HEK293 (cell line): ENCODE measurements around the gene MMP14.

Experiments
- CTCF ChIA-PET: fragments of 350-600 bp; formaldehyde crosslinking; extraction: SDS; loops from one replicate; lab custom pipeline; 2021; ENCODE audit warnings: antibody characterized with exemption; lab: Yijun Ruan, JAX
- POLR2A ChIA-PET: fragments of 300-600 bp; formaldehyde crosslinking; extraction: SDS; loops from one replicate; lab custom pipeline; 2020; ENCODE audit warnings: antibody characterized with exemption, inconsistent platforms; lab: Yijun Ruan, JAX
- H3K27ac ChIP-seq: fragments of 200-500 bp; sonication (Bioruptor generic); 2 replicates; pipeline ENCODE4 v1.5.1; 2014; ENCODE audit warnings: low read depth, low read length, control low read depth, inconsistent platforms; ENCODE audit errors: extremely low read depth
- H3K36me3 ChIP-seq, 2 experiments: fragments of 200-500 bp in 1 of 2; sonication (Bioruptor generic) in 1 of 2; 1 replicate in 1 of 2; 2 replicates in 1 of 2; pipeline ENCODE4 v1.5.1; 2014 to 2017; ENCODE audit warnings: inconsistent platforms in 2 of 2, low read length in 2 of 2; ENCODE audit not compliant: control insufficient read depth in 2 of 2, insufficient read depth in 1 of 2
- H3K4me1 ChIP-seq: fragments of 200-500 bp; sonication (Bioruptor generic); 2 replicates; pipeline ENCODE4 v1.5.1; 2014; ENCODE audit warnings: mild to moderate bottlenecking, low read length, inconsistent platforms; ENCODE audit not compliant: control insufficient read depth, insufficient read depth
- H3K4me3 ChIP-seq: 2 replicates; pipeline ENCODE4 v1.5.1; 2011; ENCODE audit warnings: low read depth, mild to moderate bottlenecking, control low read depth, low read length, moderate library complexity
- H3K9me3 ChIP-seq: fragments of 200-500 bp; sonication (Bioruptor generic); 2 replicates; pipeline ENCODE4 v1.5.1; 2014; ENCODE audit warnings: low read depth, low read length, inconsistent platforms; ENCODE audit not compliant: control insufficient read depth, insufficient read depth
- GLIS1 ChIP-seq: fragments of 450-650 bp; formaldehyde crosslinking; IDR thresholded peaks from 2 replicates; pipeline ENCODE4 v1.5.1; 2016; ENCODE audit warnings: missing biosample characterization, missing genetic modification characterization
- KLF7 ChIP-seq: fragments of 450-650 bp; formaldehyde crosslinking; IDR thresholded peaks from 2 replicates; pipeline ENCODE4 v1.5.1; 2016; ENCODE audit warnings: missing biosample characterization, missing genetic modification characterization, borderline replicate concordance
- ZBTB7A ChIP-seq: fragments of 450-650 bp; formaldehyde crosslinking; IDR thresholded peaks from 2 replicates; pipeline ENCODE4 v1.5.1; 2016; ENCODE audit warnings: low read depth, missing biosample characterization, missing genetic modification characterization
- ZNF121 ChIP-seq: fragments of 450-650 bp; formaldehyde crosslinking; IDR thresholded peaks from 2 replicates; pipeline ENCODE4 v1.5.1; 2016; ENCODE audit warnings: missing biosample characterization, missing genetic modification characterization
- ZNF133 ChIP-seq: fragments of 450-650 bp; formaldehyde crosslinking; IDR thresholded peaks from 2 replicates; pipeline ENCODE4 v1.5.1; 2016; ENCODE audit warnings: missing biosample characterization, missing genetic modification characterization
- ZNF19 ChIP-seq: fragments of 450-650 bp; formaldehyde crosslinking; IDR thresholded peaks from 2 replicates; pipeline ENCODE4; 2016; ENCODE audit warnings: missing biosample characterization, missing genetic modification characterization, low read depth
- ZNF239 ChIP-seq: fragments of 450-650 bp; formaldehyde crosslinking; IDR thresholded peaks from 2 replicates; pipeline ENCODE4 v1.5.1; 2016; ENCODE audit warnings: missing biosample characterization, missing genetic modification characterization
- ZNF302 ChIP-seq: fragments of 450-650 bp; formaldehyde crosslinking; IDR thresholded peaks from 2 replicates; pipeline ENCODE4 v1.5.1; 2016; ENCODE audit warnings: missing biosample characterization, missing genetic modification characterization, low read depth
- ZNF433 ChIP-seq: fragments of 450-650 bp; formaldehyde crosslinking; IDR thresholded peaks from 2 replicates; pipeline ENCODE4 v1.5.1; 2016; ENCODE audit warnings: missing biosample characterization, missing genetic modification characterization, low read depth
- ZNF544 ChIP-seq: fragments of 450-650 bp; formaldehyde crosslinking; IDR thresholded peaks from 2 replicates; pipeline ENCODE4 v1.5.0; 2017; ENCODE audit warnings: missing biosample characterization, missing genetic modification characterization
- ZNF626 ChIP-seq: fragments of 450-650 bp; sonication (Bioruptor Pico); formaldehyde crosslinking; IDR thresholded peaks from 2 replicates; pipeline ENCODE4 v1.5.1; 2018; ENCODE audit warnings: missing biosample characterization, missing genetic modification characterization, inconsistent platforms
- TF ChIP-seq, protein P1 (sequence below): fragments of 450-650 bp; formaldehyde crosslinking; IDR thresholded peaks from 2 replicates; pipeline ENCODE4 v1.5.1; 2016; ENCODE audit warnings: missing biosample characterization, missing genetic modification characterization
- TF ChIP-seq, protein P2 (sequence below): IDR thresholded peaks from 2 replicates; pipeline ENCODE4 v1.6.1; 2011; ENCODE audit warnings: mild to moderate bottlenecking, low read depth, low read length, borderline replicate concordance
- TF ChIP-seq, protein P3 (sequence below): fragments of 450-650 bp; formaldehyde crosslinking; IDR thresholded peaks from 2 replicates; pipeline ENCODE4 v1.5.1; 2016; ENCODE audit warnings: missing biosample characterization, missing genetic modification characterization

Gene MMP14

DNA sequence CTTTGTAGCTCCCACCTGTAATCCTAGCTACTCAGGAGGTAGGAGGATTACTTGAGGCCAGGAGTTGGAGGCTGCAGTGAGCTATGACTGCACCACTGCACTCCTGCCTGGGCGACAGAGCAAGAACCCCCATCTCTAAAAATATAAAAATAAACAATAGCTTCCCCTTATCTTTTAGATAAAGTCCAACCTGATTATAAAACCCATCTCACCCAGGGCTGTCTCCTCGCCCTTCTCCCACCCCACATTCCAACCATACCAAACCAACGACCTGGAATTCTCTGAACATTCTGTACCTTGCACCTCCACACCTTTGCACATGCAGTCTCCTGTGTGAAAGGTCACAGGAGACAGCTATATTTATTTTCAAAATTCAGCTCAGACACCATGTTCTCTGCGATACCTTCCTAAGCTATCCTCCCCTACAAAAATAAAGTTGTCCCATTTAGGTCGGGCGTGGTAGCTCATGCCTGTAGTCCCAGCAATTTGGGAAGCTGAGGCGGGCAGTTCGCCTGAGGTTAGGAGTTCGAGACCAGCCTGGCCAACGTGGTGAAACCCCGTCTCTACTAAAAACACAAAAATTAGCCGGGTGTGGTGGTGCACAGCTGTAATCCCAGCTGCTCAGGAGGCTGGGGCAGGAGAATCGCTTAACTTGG is 28.8 kb upstream of the MMP14 start:
- no peak overlapping the region for H3K27ac ChIP-seq
- POLR2A ChIA-PET = interaction anchor here (0.9 kb wide), 2 partner anchors 10 to 15 kb away, joined by 3 to 5 read pairs; no protein-coding TSS in a partner anchor
- TF ChIP-seq KLF7 (tag by site-specific recombination) (no peak), ZBTB7A (tag by site-specific recombination) (no peak), ZNF626 (tag by site-specific recombination) (no peak), ZNF19 (no peak), ZNF133 (no peak), ZNF121 (tag by site-specific recombination) (no peak), ZNF433 (no peak), ZNF544 (tag by site-specific recombination) (no peak), ZNF302 (tag by site-specific recombination) (no peak), ZNF239 (tag by site-specific recombination) (no peak)
- TF ChIP-seq, all 188 proteins: peak for 0
- Histone ChIP-seq H3K4me1 (no peaks in the 10 kb centered on the region), H3K36me3 (no peaks in the 10 kb centered on the region), H3K4me3 (no peak overlapping the region), H3K9me3 (no peaks in the 10 kb centered on the region)
- CTCF ChIA-PET = interaction anchor here (0.6 to 2.6 kb wide), 9 partner anchors 12 to 263 kb away, joined by 3 to 8 read pairs (median 5); no protein-coding TSS in a partner anchor

DNA sequence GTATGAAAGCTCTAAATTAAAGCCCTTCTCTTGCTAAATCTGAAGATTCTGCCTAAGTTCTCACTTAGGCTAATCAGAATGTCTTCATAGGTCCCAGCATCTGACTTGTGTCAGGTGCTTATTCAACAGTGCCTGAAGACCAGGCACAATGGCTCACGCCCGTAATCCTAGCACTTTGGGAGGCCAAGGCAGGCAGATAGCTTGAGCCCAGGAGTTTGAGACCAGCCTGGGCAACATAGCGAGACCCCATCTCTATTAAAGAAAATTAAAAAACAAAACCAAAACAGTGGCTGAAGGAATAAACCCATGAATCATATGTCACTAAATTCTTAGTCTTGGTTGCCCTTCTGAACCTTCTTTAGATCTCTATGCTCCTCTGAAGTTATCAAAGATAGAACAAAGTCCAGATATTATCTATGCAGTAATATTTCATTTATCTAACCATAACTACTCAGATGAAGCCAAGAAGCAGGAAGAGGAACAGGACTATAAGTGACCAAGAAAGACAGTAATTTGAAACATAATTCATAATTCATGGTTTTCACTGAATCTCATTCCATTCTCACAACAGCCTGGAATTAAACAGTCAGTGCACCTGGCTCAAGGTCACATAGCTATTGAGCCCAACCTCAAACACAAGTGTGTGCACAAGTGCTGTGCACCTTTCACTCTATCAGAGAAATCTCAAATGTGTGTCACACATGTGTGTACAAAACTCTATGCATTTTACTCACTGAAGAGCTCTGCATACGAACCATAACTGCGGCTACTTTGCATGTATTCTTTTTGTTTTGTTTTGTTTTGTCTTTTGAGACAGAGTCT is 27.8 kb upstream of the MMP14 start:
- ChIA-PET POLR2A (interaction anchor here (0.6 kb wide), 1 partner anchor 14 kb away, joined by 3 read pairs; no protein-coding TSS in a partner anchor), CTCF (interaction anchor here (0.6 to 2.6 kb wide), 9 partner anchors 11 to 252 kb away, joined by 3 to 8 read pairs (median 5); no protein-coding TSS in a partner anchor)

DNA sequence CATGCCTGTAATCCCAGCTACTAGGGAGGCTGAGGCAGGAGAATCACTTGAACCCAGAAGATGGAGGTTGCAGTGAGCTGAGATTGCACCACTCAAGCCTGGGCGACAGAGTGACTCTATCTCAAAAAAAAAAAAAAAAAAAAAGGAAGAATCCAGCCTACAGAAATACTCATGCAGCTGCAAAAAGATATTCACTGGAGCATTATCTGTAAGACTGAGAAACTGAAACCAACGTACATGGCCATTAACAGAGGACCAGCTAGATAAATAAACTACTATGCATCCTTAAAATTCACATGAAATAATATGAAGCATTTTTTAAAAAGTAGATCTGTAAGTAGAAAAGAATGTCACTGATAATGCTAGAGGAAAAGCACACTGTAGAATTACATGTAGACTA is 24.7 kb upstream of the MMP14 start:
- H3K36me3 ChIP-seq = no peaks in the 10 kb centered on the region
- no peaks in the 10 kb centered on the region for H3K9me3 ChIP-seq
- ChIA-PET POLR2A (no interaction called here), CTCF (interaction anchor here (0.7 to 1.6 kb wide), 6 partner anchors 7 to 255 kb away, joined by 3 to 9 read pairs (median 4); no protein-coding TSS in a partner anchor)
- H3K4me3 ChIP-seq = no peak overlapping the region
- H3K27ac ChIP-seq = no peak overlapping the region
- no peaks in the 10 kb centered on the region for H3K4me1 ChIP-seq
- TF ChIP-seq, protein P1, sequence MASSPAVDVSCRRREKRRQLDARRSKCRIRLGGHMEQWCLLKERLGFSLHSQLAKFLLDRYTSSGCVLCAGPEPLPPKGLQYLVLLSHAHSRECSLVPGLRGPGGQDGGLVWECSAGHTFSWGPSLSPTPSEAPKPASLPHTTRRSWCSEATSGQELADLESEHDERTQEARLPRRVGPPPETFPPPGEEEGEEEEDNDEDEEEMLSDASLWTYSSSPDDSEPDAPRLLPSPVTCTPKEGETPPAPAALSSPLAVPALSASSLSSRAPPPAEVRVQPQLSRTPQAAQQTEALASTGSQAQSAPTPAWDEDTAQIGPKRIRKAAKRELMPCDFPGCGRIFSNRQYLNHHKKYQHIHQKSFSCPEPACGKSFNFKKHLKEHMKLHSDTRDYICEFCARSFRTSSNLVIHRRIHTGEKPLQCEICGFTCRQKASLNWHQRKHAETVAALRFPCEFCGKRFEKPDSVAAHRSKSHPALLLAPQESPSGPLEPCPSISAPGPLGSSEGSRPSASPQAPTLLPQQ (tag by site-specific recombination) = no peak

More for the DNA sequence above, 27.8 kb upstream of the MMP14 start:
- no peak overlapping the region for H3K27ac ChIP-seq
- H3K9me3 ChIP-seq = no peaks in the 10 kb centered on the region
- H3K4me1 ChIP-seq = no peaks in the 10 kb centered on the region
- no peak overlapping the region for H3K4me3 ChIP-seq
- no peaks in the 10 kb centered on the region for H3K36me3 ChIP-seq
- TF ChIP-seq, protein P2, sequence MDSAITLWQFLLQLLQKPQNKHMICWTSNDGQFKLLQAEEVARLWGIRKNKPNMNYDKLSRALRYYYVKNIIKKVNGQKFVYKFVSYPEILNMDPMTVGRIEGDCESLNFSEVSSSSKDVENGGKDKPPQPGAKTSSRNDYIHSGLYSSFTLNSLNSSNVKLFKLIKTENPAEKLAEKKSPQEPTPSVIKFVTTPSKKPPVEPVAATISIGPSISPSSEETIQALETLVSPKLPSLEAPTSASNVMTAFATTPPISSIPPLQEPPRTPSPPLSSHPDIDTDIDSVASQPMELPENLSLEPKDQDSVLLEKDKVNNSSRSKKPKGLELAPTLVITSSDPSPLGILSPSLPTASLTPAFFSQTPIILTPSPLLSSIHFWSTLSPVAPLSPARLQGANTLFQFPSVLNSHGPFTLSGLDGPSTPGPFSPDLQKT = no peak
- TF ChIP-seq, protein P3, sequence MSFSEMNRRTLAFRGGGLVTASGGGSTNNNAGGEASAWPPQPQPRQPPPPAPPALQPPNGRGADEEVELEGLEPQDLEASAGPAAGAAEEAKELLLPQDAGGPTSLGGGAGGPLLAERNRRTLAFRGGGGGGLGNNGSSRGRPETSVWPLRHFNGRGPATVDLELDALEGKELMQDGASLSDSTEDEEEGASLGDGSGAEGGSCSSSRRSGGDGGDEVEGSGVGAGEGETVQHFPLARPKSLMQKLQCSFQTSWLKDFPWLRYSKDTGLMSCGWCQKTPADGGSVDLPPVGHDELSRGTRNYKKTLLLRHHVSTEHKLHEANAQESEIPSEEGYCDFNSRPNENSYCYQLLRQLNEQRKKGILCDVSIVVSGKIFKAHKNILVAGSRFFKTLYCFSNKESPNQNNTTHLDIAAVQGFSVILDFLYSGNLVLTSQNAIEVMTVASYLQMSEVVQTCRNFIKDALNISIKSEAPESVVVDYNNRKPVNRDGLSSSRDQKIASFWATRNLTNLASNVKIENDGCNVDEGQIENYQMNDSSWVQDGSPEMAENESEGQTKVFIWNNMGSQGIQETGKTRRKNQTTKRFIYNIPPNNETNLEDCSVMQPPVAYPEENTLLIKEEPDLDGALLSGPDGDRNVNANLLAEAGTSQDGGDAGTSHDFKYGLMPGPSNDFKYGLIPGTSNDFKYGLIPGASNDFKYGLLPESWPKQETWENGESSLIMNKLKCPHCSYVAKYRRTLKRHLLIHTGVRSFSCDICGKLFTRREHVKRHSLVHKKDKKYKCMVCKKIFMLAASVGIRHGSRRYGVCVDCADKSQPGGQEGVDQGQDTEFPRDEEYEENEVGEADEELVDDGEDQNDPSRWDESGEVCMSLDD (tag by site-specific recombination) = no peak
- TF ChIP-seq GLIS1 (tag by site-specific recombination) = no peak
